ENCODE measurements around the gene BMPR1B.

- TF ChIP-seq CTCF (IDR thresholded peaks at IDR 0.05 in 2 of 3, conservative IDR thresholded peaks at IDR 0.05 in 1 of 3; ENCODE audit: borderline replicate concordance in 1 of 3, insufficient read depth in 1 of 3, low read depth in 2 of 3, low read length in 2 of 3) (no peak), ZNF274 (IDR thresholded peaks at IDR 0.05; ENCODE audit: low read depth, low read length) (no peak), POLR2A (IDR thresholded peaks at IDR 0.05; ENCODE audit: borderline replicate concordance, extremely low read depth, insufficient read depth, insufficient read length) (no peak), EZH2 (IDR thresholded peaks at IDR 0.05) (no peak), MAX (IDR thresholded peaks at IDR 0.05) (no peak)
Measured at GRCh38 chr4:94848326-94848725, 90.6 kb downstream of the BMPR1B start.

Data from HCT116 (cell line).